Right forelimb (tissue), 1 donor: ENCODE results near the gene UBIAD1.
A peak's percentile ranks its signal among the peaks of the same experiment; 100 is the strongest.

Experiments
- DNase-seq: peaks from one replicate; pipeline ENCODE4 v3.0.0-alpha.2; 2018

Gene UBIAD1

GRCh38 chr1:11311816-11312755 is 39.1 kb downstream of the UBIAD1 start:
- no peak for DNase-seq

- no peak for DNase-seq
Measured at GRCh38 chr1:11314959-11315358, 42.0 kb downstream of the UBIAD1 start.

- no peak for DNase-seq
Measured at GRCh38 chr1:11316701-11317100, 43.7 kb downstream of the UBIAD1 start.

GRCh38 chr1:11318982-11319381 is 46.0 kb downstream of the UBIAD1 start:
- no peak for DNase-seq

- no peak for DNase-seq
Measured at GRCh38 chr1:11320153-11320936, 47.3 kb downstream of the UBIAD1 start.

- no peak for DNase-seq
Measured at GRCh38 chr1:11321656-11322491, 48.9 kb downstream of the UBIAD1 start.

- DNase-seq, result no peak
Measured at GRCh38 chr1:11324567-11325165, 51.7 kb downstream of the UBIAD1 start.

- no peak for DNase-seq
Measured at GRCh38 chr1:11326070-11326469, 53.1 kb downstream of the UBIAD1 start.

GRCh38 chr1:11328444-11328843 is 55.4 kb downstream of the UBIAD1 start:
- DNase-seq, result no peak

GRCh38 chr1:11330411-11330810 is 57.4 kb downstream of the UBIAD1 start:
- DNase-seq, result no peak

- no peak for DNase-seq
Measured at GRCh38 chr1:11331036-11331944, 58.3 kb downstream of the UBIAD1 start.

- no peak for DNase-seq
Measured at GRCh38 chr1:11331945-11332546, 59.0 kb downstream of the UBIAD1 start.

GRCh38 chr1:11333631-11334030 is 60.6 kb downstream of the UBIAD1 start:
- DNase-seq, result no peak

GRCh38 chr1:11334261-11334804 is 61.3 kb downstream of the UBIAD1 start:
- DNase-seq, result no peak

GRCh38 chr1:11334821-11335220 is 61.8 kb downstream of the UBIAD1 start:
- no peak for DNase-seq

GRCh38 chr1:11335417-11336056 is 62.5 kb downstream of the UBIAD1 start:
- no peak for DNase-seq

GRCh38 chr1:11337580-11338073 is 64.6 kb downstream of the UBIAD1 start:
- peak; percentile 61 for DNase-seq
